Daoy (cell line): ENCODE measurements around the gene TCHP. TPM values are rescaled to one million over a fixed set of nuclear protein-coding genes. Genes with fewer than 3 reads are reported as not detected.
A peak's percentile ranks its signal among the peaks of the same experiment; 100 is the strongest.

Experiments
- DNase-seq: peaks from one replicate; pipeline ENCODE4 v3.0.0-alpha.2; 2015; ENCODE audit warnings: low read depth
- total RNA-seq: library from RNA; depleted of rRNA; stranded (reverse); fragments of >200 nt; shearing (Covaris generic); gene quantifications from 2 replicates; pipeline ENCODE4 v1.2.3, GENCODE V29; 2014; rRNA removed

The TCHP gene
- total RNA-seq, 1 experiment from 2014 or later, result 37.3 TPM

- peak; percentile 55 for DNase-seq
Observed at GRCh38 chr12:109961612-109962011, 61.5 kb downstream of the TCHP start.

GRCh38 chr12:109962398-109962797 is 62.3 kb downstream of the TCHP start:
- no peak for DNase-seq

GRCh38 chr12:109963330-109963729 is 63.3 kb downstream of the TCHP start:
- no peak for DNase-seq

- no peak for DNase-seq
Observed at GRCh38 chr12:109963743-109964429, 63.8 kb downstream of the TCHP start.

- no peak for DNase-seq
Observed at GRCh38 chr12:109966546-109966945, 66.5 kb downstream of the TCHP start.

- DNase-seq, result no peak
Observed at GRCh38 chr12:109967383-109968031, 67.4 kb downstream of the TCHP start.

Other genes starting within 250 kb of the TCHP start
- gene FAM222A, start 186.4 kb upstream of the TCHP start, total RNA-seq, result 1.0 and 2.4 TPM in 2 replicates
- 0.51 and 0.65 TPM in 2 replicates for gene TRPV4, start 66.9 kb upstream of the TCHP start, total RNA-seq
- gene GLTP, start 19.7 kb upstream of the TCHP start, total RNA-seq, result 47.4 and 49.7 TPM in 2 replicates
- gene GIT2, start 96.1 kb downstream of the TCHP start, total RNA-seq, result 16.0 and 20.5 TPM in 2 replicates
- gene ANKRD13A, start 99.2 kb downstream of the TCHP start, total RNA-seq, result 90.3 and 101 TPM in 2 replicates
- gene C12orf76, start 148.2 kb downstream of the TCHP start, total RNA-seq, result 6.1 and 21.3 TPM in 2 replicates
- gene IFT81, start 224.1 kb downstream of the TCHP start, total RNA-seq, result 8.9 and 12.2 TPM in 2 replicates